ENCODE results near the gene DSCAML1.

The DSCAML1 gene

GRCh38 chr11:117433717-117434116 is 363.3 kb downstream of the DSCAML1 start:
- Histone ChIP-seq H3K4me2 (ENCODE audit: low read length) (peak overlapping the region; percentile 28; the same call in 1 of the 2 replicates), H2AFZ (ENCODE audit: low read depth, low read length) (no peak overlapping the region), H4K20me1 (ENCODE audit: insufficient read depth, low read length) (no peaks in the 10 kb centered on the region), H3K27ac (ENCODE audit: low read length) (no peak overlapping the region; the same call in 1 of the 2 replicates), H3K36me3 (replicated peaks; ENCODE audit: low read depth, low read length) (peaks cover 6% of the 10 kb centered on the region), H3K9me3 (ENCODE audit: insufficient read depth, low read length) (no peaks in the 10 kb centered on the region), H3K27me3 (ENCODE audit: low read depth, low read length) (no peaks in the 10 kb centered on the region), H3K4me1 (ENCODE audit: low read length) (peaks cover 39% of the 10 kb centered on the region), H3K4me3 (ENCODE audit: low read length) (no peak overlapping the region), H3K9ac (ENCODE audit: low read length) (no peak overlapping the region), H3K79me2 (ENCODE audit: low read length) (no peaks in the 10 kb centered on the region)
- TF ChIP-seq CTCF (IDR thresholded peaks at IDR 0.05; ENCODE audit: low read depth, low read length) = no peak

- no peaks in the 10 kb centered on the region for H3K79me2 ChIP-seq (ENCODE audit: low read length)
- H3K4me1 ChIP-seq (ENCODE audit: low read length) = peaks cover 43% of the 10 kb centered on the region
- TF ChIP-seq CTCF (IDR thresholded peaks at IDR 0.05; ENCODE audit: low read depth, low read length) (no peak), EZH2phosphoT487 (IDR thresholded peaks at IDR 0.05; ENCODE audit: low read depth) (no peak)
- H3K36me3 ChIP-seq (replicated peaks; ENCODE audit: low read depth, low read length) = peaks cover 6% of the 10 kb centered on the region
- no peaks in the 10 kb centered on the region for H3K9me3 ChIP-seq (ENCODE audit: insufficient read depth, low read length)
- no peaks in the 10 kb centered on the region for H4K20me1 ChIP-seq (ENCODE audit: insufficient read depth, low read length)
- no peaks in the 10 kb centered on the region for H3K27me3 ChIP-seq (ENCODE audit: low read depth, low read length)
- no peak overlapping the region for H3K4me2 ChIP-seq (ENCODE audit: low read length)
- H3K4me3 ChIP-seq (ENCODE audit: low read length) = no peak overlapping the region
- H2AFZ ChIP-seq (ENCODE audit: low read depth, low read length) = no peak overlapping the region
- H3K9ac ChIP-seq (ENCODE audit: low read length) = no peak overlapping the region
- no peak overlapping the region for H3K27ac ChIP-seq (ENCODE audit: low read length)
These were observed 365.6 kb downstream of the DSCAML1 start for GRCh38 chr11:117431436-117431835.

- Histone ChIP-seq H3K36me3 (replicated peaks; ENCODE audit: low read depth, low read length) (peaks cover 6% of the 10 kb centered on the region), H3K9ac (ENCODE audit: low read length) (no peak overlapping the region), H3K27me3 (ENCODE audit: low read depth, low read length) (no peaks in the 10 kb centered on the region), H3K27ac (ENCODE audit: low read length) (no peak overlapping the region), H2AFZ (ENCODE audit: low read depth, low read length) (no peak overlapping the region), H4K20me1 (ENCODE audit: insufficient read depth, low read length) (no peaks in the 10 kb centered on the region), H3K4me1 (ENCODE audit: low read length) (peaks cover 42% of the 10 kb centered on the region), H3K4me2 (ENCODE audit: low read length) (no peak overlapping the region), H3K4me3 (ENCODE audit: low read length) (no peak overlapping the region), H3K9me3 (ENCODE audit: insufficient read depth, low read length) (no peaks in the 10 kb centered on the region), H3K79me2 (ENCODE audit: low read length) (no peaks in the 10 kb centered on the region)
- no peak for TF ChIP-seq CTCF (IDR thresholded peaks at IDR 0.05; ENCODE audit: low read depth, low read length)
- no peak for TF ChIP-seq EZH2phosphoT487 (IDR thresholded peaks at IDR 0.05; ENCODE audit: low read depth)
These were observed 366.6 kb downstream of the DSCAML1 start for GRCh38 chr11:117430293-117430955.

GRCh38 chr11:117428856-117429229 is 368.2 kb downstream of the DSCAML1 start:
- TF ChIP-seq CTCF (IDR thresholded peaks at IDR 0.05; ENCODE audit: low read depth, low read length) = peak; percentile 51
- TF ChIP-seq EZH2phosphoT487 (IDR thresholded peaks at IDR 0.05; ENCODE audit: low read depth) = no peak
- no peak overlapping the region for H3K27ac ChIP-seq (ENCODE audit: low read length)
- no peak overlapping the region for H3K9ac ChIP-seq (ENCODE audit: low read length)
- no peak overlapping the region for H3K4me2 ChIP-seq (ENCODE audit: low read length)
- no peaks in the 10 kb centered on the region for H3K9me3 ChIP-seq (ENCODE audit: insufficient read depth, low read length)
- H3K4me3 ChIP-seq (ENCODE audit: low read length) = no peak overlapping the region
- H4K20me1 ChIP-seq (ENCODE audit: insufficient read depth, low read length) = no peaks in the 10 kb centered on the region
- H3K36me3 ChIP-seq (replicated peaks; ENCODE audit: low read depth, low read length) = no peaks in the 10 kb centered on the region
- peaks cover 30% of the 10 kb centered on the region for H3K4me1 ChIP-seq (ENCODE audit: low read length)
- H2AFZ ChIP-seq (ENCODE audit: low read depth, low read length) = no peak overlapping the region; the same call in 1 of the 2 replicates
- H3K79me2 ChIP-seq (ENCODE audit: low read length) = no peaks in the 10 kb centered on the region
- no peaks in the 10 kb centered on the region for H3K27me3 ChIP-seq (ENCODE audit: low read depth, low read length)
